SK-N-SH treated with all-trans-retinoic acid at 6 μM for 48 hours (cell line): Measurements from ENCODE around the gene NDUFB5.
"Not testable (repeated sequence)": the region's sequence is repeated elsewhere in the genome, so short reads cannot be mapped to it uniquely, and the experiment has no call there.

Experiments
- ATAC-seq: fragments of 200-7000 bp; cut with Tn5 transposase; 3 replicates; pipeline ENCODE4 v1.9.1; 2020; ENCODE audit warnings: mild to moderate bottlenecking, moderate library complexity
- ARNTL ChIP-seq: fragments of 450-650 bp; formaldehyde crosslinking; IDR thresholded peaks from 2 replicates; pipeline ENCODE4 v1.5.0; 2020; ENCODE audit warnings: low read depth, mild to moderate bottlenecking, moderate library complexity, borderline replicate concordance
- BACH2 ChIP-seq: fragments of 250-450 bp; sonication (Bioruptor Pico); IDR thresholded peaks from 2 replicates; pipeline ENCODE4 v1.9.0; 2021; ENCODE audit warnings: mild to moderate bottlenecking, borderline replicate concordance
- CSDC2 ChIP-seq: fragments of 250-450 bp; sonication (Bioruptor Pico); IDR thresholded peaks from 2 replicates; pipeline ENCODE4 v1.5.0; 2020; ENCODE audit warnings: mild to moderate bottlenecking, moderate library complexity
- GLIS3 ChIP-seq: fragments of 250-450 bp; sonication (Bioruptor Pico); IDR thresholded peaks from 2 replicates; pipeline ENCODE4 v1.5.0; 2020; ENCODE audit warnings: mild to moderate bottlenecking, moderate library complexity
- ISL1 ChIP-seq: fragments of 250-450 bp; sonication (Bioruptor Pico); IDR thresholded peaks from 2 replicates; pipeline ENCODE4 v2.1.2; 2022; ENCODE audit warnings: mild to moderate bottlenecking, moderate library complexity
- OSR1 ChIP-seq: fragments of 250-450 bp; sonication (Bioruptor Pico); IDR thresholded peaks from 2 replicates; pipeline ENCODE4 v1.8.0; 2022; ENCODE audit warnings: moderate library complexity, mild to moderate bottlenecking, inconsistent platforms
- RARB ChIP-seq: fragments of 250-450 bp; sonication (Bioruptor Pico); IDR thresholded peaks from 2 replicates; pipeline ENCODE4 v1.8.0; 2021; ENCODE audit warnings: mild to moderate bottlenecking, moderate library complexity
- SNAI2 ChIP-seq: fragments of 250-450 bp; sonication (Bioruptor Pico); IDR thresholded peaks from 2 replicates; pipeline ENCODE4 v1.5.0; 2020; ENCODE audit warnings: mild to moderate bottlenecking, moderate library complexity
- TOX ChIP-seq: fragments of 250-450 bp; sonication (Bioruptor Pico); IDR thresholded peaks from 2 replicates; pipeline ENCODE4 v1.8.0; 2021; ENCODE audit warnings: mild to moderate bottlenecking, moderate library complexity, borderline replicate concordance
- ZC3H10 ChIP-seq: fragments of 250-450 bp; sonication (Bioruptor Pico); IDR thresholded peaks from 2 replicates; pipeline ENCODE4 v1.5.1; 2021; ENCODE audit warnings: mild to moderate bottlenecking, moderate library complexity
- ZFP30 ChIP-seq: fragments of 450-650 bp; formaldehyde crosslinking; IDR thresholded peaks from 2 replicates; pipeline ENCODE4 v1.5.0; 2022; ENCODE audit warnings: mild to moderate bottlenecking, moderate library complexity
- ZNF565 ChIP-seq: fragments of 450-650 bp; formaldehyde crosslinking; conservative IDR thresholded peaks from 2 replicates; pipeline ENCODE4 v1.5.0; 2020; ENCODE audit warnings: low read depth, mild to moderate bottlenecking, moderate library complexity
- ZNF70 ChIP-seq: fragments of 450-650 bp; formaldehyde crosslinking; IDR thresholded peaks from 2 replicates; pipeline ENCODE4 v1.5.0; 2020; ENCODE audit warnings: mild to moderate bottlenecking, moderate library complexity
- ZNF8 ChIP-seq: fragments of 450-650 bp; formaldehyde crosslinking; IDR thresholded peaks from 2 replicates; pipeline ENCODE4 v1.5.0; 2020; ENCODE audit warnings: mild to moderate bottlenecking, moderate library complexity
- TF ChIP-seq, protein P1 (sequence below): fragments of 250-450 bp; sonication (Bioruptor Pico); IDR thresholded peaks from 2 replicates; pipeline ENCODE4 v1.8.0; 2020; ENCODE audit warnings: mild to moderate bottlenecking, moderate library complexity, borderline replicate concordance
- TF ChIP-seq, protein P2 (sequence below): fragments of 250-450 bp; sonication (Bioruptor Pico); IDR thresholded peaks from 2 replicates; pipeline ENCODE4 v1.8.0; 2021; ENCODE audit warnings: low read depth, mild to moderate bottlenecking, moderate library complexity, borderline replicate concordance
- TF ChIP-seq, protein P3 (sequence below): fragments of 250-450 bp; sonication (Bioruptor Pico); IDR thresholded peaks from 2 replicates; pipeline ENCODE4 v1.5.0; 2020; ENCODE audit warnings: mild to moderate bottlenecking, moderate library complexity
- TF ChIP-seq, protein P4 (sequence below): fragments of 250-450 bp; sonication (Bioruptor Pico); IDR thresholded peaks from 2 replicates; pipeline ENCODE4 v1.5.1; 2020; ENCODE audit warnings: low read depth, mild to moderate bottlenecking, moderate library complexity
- TF ChIP-seq, protein P5 (sequence below): fragments of 250-450 bp; sonication (Bioruptor Pico); IDR thresholded peaks from 2 replicates; pipeline ENCODE4 v1.5.1; 2021; ENCODE audit warnings: mild to moderate bottlenecking, moderate library complexity

NDUFB5 gene

DNA sequence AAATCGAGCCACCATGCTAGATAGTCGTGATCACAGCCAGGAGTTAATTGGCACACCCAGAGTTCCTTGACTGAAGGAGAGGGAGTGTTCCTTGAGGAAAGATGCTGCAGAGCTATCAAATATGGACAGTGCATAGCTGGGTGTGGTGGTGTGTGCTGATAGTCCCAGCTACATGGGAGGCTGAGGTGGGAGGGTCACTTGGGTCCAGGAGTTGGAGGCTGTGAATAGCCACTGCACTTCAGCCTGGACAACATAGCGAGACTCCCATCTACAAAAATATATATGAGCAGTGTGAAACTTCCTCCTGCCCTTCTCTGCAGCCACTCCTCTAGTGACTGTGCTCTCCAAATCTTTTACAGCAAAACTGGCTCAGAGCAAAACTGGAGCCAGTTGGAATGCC lies 38.3 kb downstream of the NDUFB5 start:
- TF ChIP-seq, protein P1, sequence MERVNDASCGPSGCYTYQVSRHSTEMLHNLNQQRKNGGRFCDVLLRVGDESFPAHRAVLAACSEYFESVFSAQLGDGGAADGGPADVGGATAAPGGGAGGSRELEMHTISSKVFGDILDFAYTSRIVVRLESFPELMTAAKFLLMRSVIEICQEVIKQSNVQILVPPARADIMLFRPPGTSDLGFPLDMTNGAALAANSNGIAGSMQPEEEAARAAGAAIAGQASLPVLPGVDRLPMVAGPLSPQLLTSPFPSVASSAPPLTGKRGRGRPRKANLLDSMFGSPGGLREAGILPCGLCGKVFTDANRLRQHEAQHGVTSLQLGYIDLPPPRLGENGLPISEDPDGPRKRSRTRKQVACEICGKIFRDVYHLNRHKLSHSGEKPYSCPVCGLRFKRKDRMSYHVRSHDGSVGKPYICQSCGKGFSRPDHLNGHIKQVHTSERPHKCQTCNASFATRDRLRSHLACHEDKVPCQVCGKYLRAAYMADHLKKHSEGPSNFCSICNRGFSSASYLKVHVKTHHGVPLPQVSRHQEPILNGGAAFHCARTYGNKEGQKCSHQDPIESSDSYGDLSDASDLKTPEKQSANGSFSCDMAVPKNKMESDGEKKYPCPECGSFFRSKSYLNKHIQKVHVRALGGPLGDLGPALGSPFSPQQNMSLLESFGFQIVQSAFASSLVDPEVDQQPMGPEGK (CRISPR knock-in tag) = no peak
- TF ChIP-seq TOX (CRISPR knock-in tag) (no peak), ZNF565 (CRISPR knock-in tag) (no peak), OSR1 (CRISPR knock-in tag) (no peak), ARNTL (CRISPR knock-in tag) (no peak), BACH2 (CRISPR knock-in tag) (no peak), ZFP30 (CRISPR knock-in tag) (no peak), ZNF8 (no peak), ISL1 (CRISPR knock-in tag) (no peak)
- TF ChIP-seq, protein P2, sequence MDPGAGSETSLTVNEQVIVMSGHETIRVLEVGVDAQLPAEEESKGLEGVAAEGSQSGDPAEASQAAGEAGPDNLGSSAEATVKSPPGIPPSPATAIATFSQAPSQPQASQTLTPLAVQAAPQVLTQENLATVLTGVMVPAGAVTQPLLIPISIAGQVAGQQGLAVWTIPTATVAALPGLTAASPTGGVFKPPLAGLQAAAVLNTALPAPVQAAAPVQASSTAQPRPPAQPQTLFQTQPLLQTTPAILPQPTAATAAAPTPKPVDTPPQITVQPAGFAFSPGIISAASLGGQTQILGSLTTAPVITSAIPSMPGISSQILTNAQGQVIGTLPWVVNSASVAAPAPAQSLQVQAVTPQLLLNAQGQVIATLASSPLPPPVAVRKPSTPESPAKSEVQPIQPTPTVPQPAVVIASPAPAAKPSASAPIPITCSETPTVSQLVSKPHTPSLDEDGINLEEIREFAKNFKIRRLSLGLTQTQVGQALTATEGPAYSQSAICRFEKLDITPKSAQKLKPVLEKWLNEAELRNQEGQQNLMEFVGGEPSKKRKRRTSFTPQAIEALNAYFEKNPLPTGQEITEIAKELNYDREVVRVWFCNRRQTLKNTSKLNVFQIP (CRISPR knock-in tag) = no peak
- no peak for ATAC-seq

DNA sequence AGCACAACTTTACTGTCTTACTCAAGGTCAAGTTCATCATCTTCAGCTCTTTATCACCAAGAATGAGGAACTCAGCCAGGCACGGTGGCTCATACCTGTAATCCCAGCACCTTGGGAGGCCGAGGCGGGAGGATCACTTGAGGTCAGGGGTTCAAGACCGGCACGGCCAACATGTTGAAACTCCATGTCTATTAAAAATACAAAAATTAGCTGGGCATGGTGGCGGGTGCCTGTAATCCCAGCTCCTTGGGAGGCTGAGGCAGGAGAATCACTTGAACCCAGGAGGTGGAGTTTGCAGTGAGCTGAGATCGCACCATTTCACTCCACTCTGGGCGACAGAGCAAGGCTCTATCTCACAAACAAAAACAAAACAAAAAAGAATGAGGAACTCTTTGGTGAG lies 39.2 kb downstream of the NDUFB5 start:
- not testable (repeated sequence) for ATAC-seq

DNA sequence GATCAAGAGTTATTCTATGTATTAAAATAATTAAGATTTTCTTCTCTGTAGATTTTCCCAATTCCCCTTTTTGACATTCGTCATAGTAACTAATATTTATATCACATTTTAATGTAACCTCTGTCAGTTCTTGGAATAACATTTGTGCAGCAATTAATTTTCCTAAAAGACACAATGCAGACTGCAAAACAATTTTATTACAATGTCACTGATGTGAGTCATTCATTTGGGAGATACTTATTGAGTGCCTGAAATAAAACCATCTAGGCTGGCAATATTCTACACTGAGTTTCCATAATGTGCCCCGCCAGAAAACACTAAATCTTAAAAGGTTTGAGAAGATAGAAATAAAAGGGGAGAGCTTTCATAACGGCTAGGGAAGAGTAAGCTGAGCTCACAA lies 41.6 kb downstream of the NDUFB5 start:
- ATAC-seq = peak; percentile 58; the same call in 2 of the 3 replicates
- TF ChIP-seq, protein P1 (CRISPR knock-in tag) = peak; percentile 29; the same call in 1 of the 2 replicates
- peak; percentile 74 for TF ChIP-seq ZC3H10 (CRISPR knock-in tag)
- TF ChIP-seq, protein P3, sequence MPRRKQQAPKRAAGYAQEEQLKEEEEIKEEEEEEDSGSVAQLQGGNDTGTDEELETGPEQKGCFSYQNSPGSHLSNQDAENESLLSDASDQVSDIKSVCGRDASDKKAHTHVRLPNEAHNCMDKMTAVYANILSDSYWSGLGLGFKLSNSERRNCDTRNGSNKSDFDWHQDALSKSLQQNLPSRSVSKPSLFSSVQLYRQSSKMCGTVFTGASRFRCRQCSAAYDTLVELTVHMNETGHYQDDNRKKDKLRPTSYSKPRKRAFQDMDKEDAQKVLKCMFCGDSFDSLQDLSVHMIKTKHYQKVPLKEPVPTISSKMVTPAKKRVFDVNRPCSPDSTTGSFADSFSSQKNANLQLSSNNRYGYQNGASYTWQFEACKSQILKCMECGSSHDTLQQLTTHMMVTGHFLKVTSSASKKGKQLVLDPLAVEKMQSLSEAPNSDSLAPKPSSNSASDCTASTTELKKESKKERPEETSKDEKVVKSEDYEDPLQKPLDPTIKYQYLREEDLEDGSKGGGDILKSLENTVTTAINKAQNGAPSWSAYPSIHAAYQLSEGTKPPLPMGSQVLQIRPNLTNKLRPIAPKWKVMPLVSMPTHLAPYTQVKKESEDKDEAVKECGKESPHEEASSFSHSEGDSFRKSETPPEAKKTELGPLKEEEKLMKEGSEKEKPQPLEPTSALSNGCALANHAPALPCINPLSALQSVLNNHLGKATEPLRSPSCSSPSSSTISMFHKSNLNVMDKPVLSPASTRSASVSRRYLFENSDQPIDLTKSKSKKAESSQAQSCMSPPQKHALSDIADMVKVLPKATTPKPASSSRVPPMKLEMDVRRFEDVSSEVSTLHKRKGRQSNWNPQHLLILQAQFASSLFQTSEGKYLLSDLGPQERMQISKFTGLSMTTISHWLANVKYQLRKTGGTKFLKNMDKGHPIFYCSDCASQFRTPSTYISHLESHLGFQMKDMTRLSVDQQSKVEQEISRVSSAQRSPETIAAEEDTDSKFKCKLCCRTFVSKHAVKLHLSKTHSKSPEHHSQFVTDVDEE (CRISPR knock-in tag) = no peak
- peak; percentile 88 for TF ChIP-seq ISL1 (CRISPR knock-in tag)
- TF ChIP-seq, protein P4, sequence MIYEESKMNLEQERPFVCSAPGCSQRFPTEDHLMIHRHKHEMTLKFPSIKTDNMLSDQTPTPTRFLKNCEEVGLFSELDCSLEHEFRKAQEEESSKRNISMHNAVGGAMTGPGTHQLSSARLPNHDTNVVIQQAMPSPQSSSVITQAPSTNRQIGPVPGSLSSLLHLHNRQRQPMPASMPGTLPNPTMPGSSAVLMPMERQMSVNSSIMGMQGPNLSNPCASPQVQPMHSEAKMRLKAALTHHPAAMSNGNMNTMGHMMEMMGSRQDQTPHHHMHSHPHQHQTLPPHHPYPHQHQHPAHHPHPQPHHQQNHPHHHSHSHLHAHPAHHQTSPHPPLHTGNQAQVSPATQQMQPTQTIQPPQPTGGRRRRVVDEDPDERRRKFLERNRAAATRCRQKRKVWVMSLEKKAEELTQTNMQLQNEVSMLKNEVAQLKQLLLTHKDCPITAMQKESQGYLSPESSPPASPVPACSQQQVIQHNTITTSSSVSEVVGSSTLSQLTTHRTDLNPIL (CRISPR knock-in tag) = 0 out of 2 replicates have a peak, but pooled peaks have one; percentile 34
- no peak for TF ChIP-seq CSDC2 (CRISPR knock-in tag)

DNA sequence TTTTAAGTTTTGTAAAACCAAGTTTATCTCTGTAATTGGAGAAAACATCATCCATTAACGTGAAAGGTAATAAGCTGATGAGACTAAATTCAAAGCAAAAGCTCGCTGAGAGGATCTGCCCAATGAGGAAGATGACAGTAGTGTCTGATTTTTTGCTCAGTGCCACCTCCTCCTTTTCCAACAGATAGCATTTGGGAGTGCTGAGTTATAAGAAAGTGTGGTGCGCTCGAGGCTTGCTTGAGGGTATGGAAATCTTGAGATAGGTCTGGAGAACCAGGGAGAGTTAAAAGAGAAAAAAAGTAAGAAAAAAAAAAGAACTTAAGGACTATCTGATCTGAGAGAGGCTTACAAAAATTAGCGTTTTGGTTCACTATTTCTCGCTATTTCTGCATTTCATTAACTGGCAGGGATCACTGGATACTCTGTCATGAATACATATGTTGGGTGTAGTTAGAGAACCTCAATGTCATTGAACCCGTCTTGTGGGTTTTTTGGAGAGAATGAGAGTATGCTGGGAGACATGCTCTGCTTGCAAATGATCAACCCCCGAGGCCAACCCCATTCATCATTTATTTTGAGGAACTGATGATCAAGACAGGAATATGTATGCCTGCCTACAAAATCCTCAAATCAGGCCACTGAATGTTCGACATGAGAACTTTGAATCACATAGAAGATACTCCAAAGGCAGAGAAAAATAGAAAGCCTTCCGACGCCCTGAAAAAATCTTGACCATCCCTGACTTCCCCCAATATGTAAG lies 47.3 kb downstream of the NDUFB5 start:
- ATAC-seq = no peak
- TF ChIP-seq ZFP30 (CRISPR knock-in tag) = no peak
- TF ChIP-seq RARB (CRISPR knock-in tag) = no peak
- TF ChIP-seq, protein P5, sequence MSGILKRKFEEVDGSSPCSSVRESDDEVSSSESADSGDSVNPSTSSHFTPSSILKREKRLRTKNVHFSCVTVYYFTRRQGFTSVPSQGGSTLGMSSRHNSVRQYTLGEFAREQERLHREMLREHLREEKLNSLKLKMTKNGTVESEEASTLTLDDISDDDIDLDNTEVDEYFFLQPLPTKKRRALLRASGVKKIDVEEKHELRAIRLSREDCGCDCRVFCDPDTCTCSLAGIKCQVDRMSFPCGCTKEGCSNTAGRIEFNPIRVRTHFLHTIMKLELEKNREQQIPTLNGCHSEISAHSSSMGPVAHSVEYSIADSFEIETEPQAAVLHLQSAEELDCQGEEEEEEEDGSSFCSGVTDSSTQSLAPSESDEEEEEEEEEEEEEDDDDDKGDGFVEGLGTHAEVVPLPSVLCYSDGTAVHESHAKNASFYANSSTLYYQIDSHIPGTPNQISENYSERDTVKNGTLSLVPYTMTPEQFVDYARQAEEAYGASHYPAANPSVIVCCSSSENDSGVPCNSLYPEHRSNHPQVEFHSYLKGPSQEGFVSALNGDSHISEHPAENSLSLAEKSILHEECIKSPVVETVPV (CRISPR knock-in tag) = no peak
- TF ChIP-seq, protein P4 (CRISPR knock-in tag) = no peak
- TF ChIP-seq, protein P3 (CRISPR knock-in tag) = no peak
- no peak for TF ChIP-seq OSR1 (CRISPR knock-in tag)
- no peak for TF ChIP-seq ARNTL (CRISPR knock-in tag)
- TF ChIP-seq GLIS3 (CRISPR knock-in tag) = no peak
- TF ChIP-seq ZNF70 = no peak
- TF ChIP-seq SNAI2 = no peak
